ENCODE data around the gene LRRC3. TPM values are rescaled to one million over a fixed set of nuclear protein-coding genes. Genes with fewer than 3 reads are reported as not detected.

LRRC3 gene
- total RNA-seq, 1 experiment from 2014 or later = 0.17 TPM

GRCh38 chr21:44511219-44511937 is 56.1 kb downstream of the LRRC3 start:
- no peak for DNase-seq (ENCODE audit: low read depth)

Other genes starting within 250 kb of the LRRC3 start
- gene ICOSLG, start 214.6 kb upstream of the LRRC3 start, total RNA-seq (2014; rRNA removed; shearing (Covaris generic)) = 0.21 and 0.57 TPM in 2 replicates
- not detected in 2 replicates for gene DNMT3L, start 193.6 kb upstream of the LRRC3 start, total RNA-seq (2014; rRNA removed; shearing (Covaris generic))
- not detected in 2 replicates for gene AIRE, start 169.6 kb upstream of the LRRC3 start, total RNA-seq (2014; rRNA removed; shearing (Covaris generic))
- gene PFKL, start 155.5 kb upstream of the LRRC3 start, total RNA-seq (2014; rRNA removed; shearing (Covaris generic)) = 91.8 and 92.9 TPM in 2 replicates
- 23.5 and 60.9 TPM in 2 replicates for gene CFAP410, start 116.1 kb upstream of the LRRC3 start, total RNA-seq (2014; rRNA removed; shearing (Covaris generic))
- gene TRPM2, start 101.9 kb upstream of the LRRC3 start, total RNA-seq (2014; rRNA removed; shearing (Covaris generic)) = 4.4 and 9.1 TPM in 2 replicates
- gene KRTAP10-1, start 84.7 kb downstream of the LRRC3 start, total RNA-seq (2014; rRNA removed; shearing (Covaris generic)) = not detected in 2 replicates
- not detected in 2 replicates for gene KRTAP10-2, start 96.0 kb downstream of the LRRC3 start, total RNA-seq (2014; rRNA removed; shearing (Covaris generic))
- gene KRTAP10-3, start 103.3 kb downstream of the LRRC3 start, total RNA-seq (2014; rRNA removed; shearing (Covaris generic)) = not detected in 2 replicates
- gene KRTAP10-4, start 118.2 kb downstream of the LRRC3 start, total RNA-seq (2014; rRNA removed; shearing (Covaris generic)) = not detected in 2 replicates
- gene KRTAP10-5, start 125.1 kb downstream of the LRRC3 start, total RNA-seq (2014; rRNA removed; shearing (Covaris generic)) = not detected in 2 replicates
- not detected in 2 replicates for gene KRTAP10-6, start 137.0 kb downstream of the LRRC3 start, total RNA-seq (2014; rRNA removed; shearing (Covaris generic))
- gene KRTAP10-7, start 145.1 kb downstream of the LRRC3 start, total RNA-seq (2014; rRNA removed; shearing (Covaris generic)) = not detected in 2 replicates
- gene KRTAP10-8, start 156.6 kb downstream of the LRRC3 start, total RNA-seq (2014; rRNA removed; shearing (Covaris generic)) = not detected in 2 replicates
- not detected in 2 replicates for gene KRTAP10-9, start 171.6 kb downstream of the LRRC3 start, total RNA-seq (2014; rRNA removed; shearing (Covaris generic))
- not detected in 2 replicates for gene KRTAP10-10, start 181.8 kb downstream of the LRRC3 start, total RNA-seq (2014; rRNA removed; shearing (Covaris generic))
- gene KRTAP10-11, start 190.9 kb downstream of the LRRC3 start, total RNA-seq (2014; rRNA removed; shearing (Covaris generic)) = not detected in 2 replicates
- not detected in 2 replicates for gene KRTAP12-4, start 199.1 kb downstream of the LRRC3 start, total RNA-seq (2014; rRNA removed; shearing (Covaris generic))
- not detected in 2 replicates for gene KRTAP12-3, start 202.4 kb downstream of the LRRC3 start, total RNA-seq (2014; rRNA removed; shearing (Covaris generic))
- not detected in 2 replicates for gene KRTAP12-2, start 211.4 kb downstream of the LRRC3 start, total RNA-seq (2014; rRNA removed; shearing (Covaris generic))
- gene KRTAP12-1, start 226.7 kb downstream of the LRRC3 start, total RNA-seq (2014; rRNA removed; shearing (Covaris generic)) = not detected in 2 replicates
- gene KRTAP10-12, start 241.7 kb downstream of the LRRC3 start, total RNA-seq (2014; rRNA removed; shearing (Covaris generic)) = not detected in 2 replicates

All from Daoy (cell line).